HuH-7.5 (cell line): ENCODE measurements around the gene SCD5.
"Not testable (repeated sequence)": the region's sequence is repeated elsewhere in the genome, so short reads cannot be mapped to it uniquely, and the experiment has no call there.

Source experiments
- DNase-seq: peaks from one replicate; pipeline ENCODE4 v3.0.0; 2011; ENCODE audit warnings: low spot score

The SCD5 gene

GRCh38 chr4:82798168-82799005 is at the start of gene SCD5:
Gene SCD5 (minus strand): TSS chr4:82798796. CDS start chr4:82798537, 259 bp downstream.
- peak; percentile 55 for DNase-seq

GRCh38 chr4:82842593-82842992 is 44.0 kb upstream of the SCD5 start:
- no peak for DNase-seq

GRCh38 chr4:82839624-82840023 is 41.0 kb upstream of the SCD5 start:
- DNase-seq, result no peak

DNA sequence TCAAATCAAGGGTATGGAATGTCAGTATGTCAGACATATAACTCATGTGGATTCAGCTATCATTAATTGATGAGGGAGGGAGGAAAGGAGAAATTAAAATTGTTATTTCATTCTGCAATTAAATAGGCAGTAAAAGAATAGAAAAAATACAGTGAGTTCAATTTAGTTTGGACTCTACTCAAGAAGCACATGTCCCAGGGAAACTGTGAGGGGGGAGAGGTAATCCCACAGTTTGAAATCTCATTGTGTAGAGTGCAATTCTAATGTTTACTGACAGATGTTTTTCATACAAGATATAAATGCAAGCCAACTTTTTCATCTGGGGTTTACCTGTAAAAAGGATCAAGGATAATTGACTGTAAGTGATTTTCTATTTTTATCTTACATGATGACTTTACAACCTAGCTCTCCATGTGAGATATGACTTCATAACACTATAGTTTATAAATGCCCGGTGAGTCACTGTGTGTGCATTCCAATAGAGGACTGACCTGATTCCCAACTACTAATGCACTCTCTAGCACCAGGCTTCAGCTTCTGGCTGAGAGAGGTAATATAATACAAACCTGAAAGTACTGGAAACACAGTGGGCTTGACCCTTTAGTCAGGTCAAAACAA is 35.2 kb upstream of the SCD5 start:
- DNase-seq, result no peak

GRCh38 chr4:82833060-82833459 is 34.5 kb upstream of the SCD5 start:
- DNase-seq, result not testable (repeated sequence)

- no peak for DNase-seq
Measured at GRCh38 chr4:82825425-82825824, 26.8 kb upstream of the SCD5 start.

GRCh38 chr4:82823062-82823461 is 24.5 kb upstream of the SCD5 start:
- DNase-seq, result no peak

GRCh38 chr4:82820689-82821088 is 22.1 kb upstream of the SCD5 start:
- no peak for DNase-seq

- no peak for DNase-seq
Measured at GRCh38 chr4:82818664-82819662, 20.4 kb upstream of the SCD5 start.

- DNase-seq, result not testable (repeated sequence)
Measured at GRCh38 chr4:82816874-82817273, 18.3 kb upstream of the SCD5 start.

DNA sequence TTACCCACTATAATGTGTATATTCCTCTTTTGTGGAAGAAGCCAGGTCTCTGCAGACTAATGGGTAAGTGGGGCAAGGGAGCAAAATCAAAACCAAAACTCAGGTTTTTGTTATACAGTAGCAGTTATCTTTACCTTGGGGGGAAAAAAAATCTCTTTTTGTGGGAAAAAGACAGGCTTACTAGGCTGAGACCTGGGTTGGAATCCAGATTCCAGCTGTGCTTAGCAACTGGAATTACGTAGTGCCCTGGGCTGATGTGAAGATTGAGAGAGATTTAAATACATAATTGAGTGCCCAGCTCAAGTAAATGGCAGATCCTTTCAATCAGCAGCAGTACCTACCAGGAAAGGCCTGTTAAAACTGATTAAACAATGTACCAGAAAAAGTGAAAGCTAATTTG is 15.4 kb upstream of the SCD5 start:
- no peak for DNase-seq

GRCh38 chr4:82811838-82812341 is 13.3 kb upstream of the SCD5 start:
- no peak for DNase-seq

DNA sequence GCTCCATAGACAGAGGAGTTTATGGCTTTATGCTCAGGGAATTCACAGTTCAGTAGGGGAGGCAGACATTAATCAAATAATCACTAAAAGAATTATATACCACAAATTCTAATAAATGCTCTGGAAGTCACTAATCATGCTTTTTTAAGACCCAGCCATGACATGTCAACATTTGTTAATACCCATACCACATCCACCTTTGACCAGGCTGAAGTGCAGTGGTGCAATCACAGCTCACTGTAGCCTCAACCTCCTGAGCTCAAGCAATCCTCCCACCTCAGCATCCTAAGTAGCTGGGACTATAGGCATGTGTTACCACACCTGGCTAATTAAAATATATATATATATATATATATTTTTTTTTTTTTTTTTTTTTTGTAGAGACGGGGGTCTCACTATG is 12.8 kb upstream of the SCD5 start:
- no peak for DNase-seq

DNA sequence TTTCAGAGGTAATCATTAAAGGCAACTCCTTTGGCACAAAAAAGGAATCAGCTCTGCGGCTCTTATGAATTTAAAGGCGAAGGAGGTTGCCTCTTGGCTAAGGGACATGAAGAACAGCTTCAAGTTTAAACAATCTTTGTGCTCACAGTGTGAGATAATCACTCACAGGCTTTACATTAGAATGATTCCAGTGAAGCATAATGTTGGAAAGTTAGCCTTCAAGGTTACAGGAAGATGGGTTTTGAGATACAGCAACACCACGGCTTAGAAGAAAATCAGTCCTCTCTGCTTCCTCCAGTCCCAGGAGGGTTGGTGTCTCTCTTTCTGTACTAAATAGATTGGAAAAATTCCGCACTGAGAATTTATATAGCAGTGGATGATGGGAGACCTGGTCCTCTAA is 11.6 kb upstream of the SCD5 start:
- no peak for DNase-seq

GRCh38 chr4:82809619-82810018 is 11.0 kb upstream of the SCD5 start:
- no peak for DNase-seq

DNA sequence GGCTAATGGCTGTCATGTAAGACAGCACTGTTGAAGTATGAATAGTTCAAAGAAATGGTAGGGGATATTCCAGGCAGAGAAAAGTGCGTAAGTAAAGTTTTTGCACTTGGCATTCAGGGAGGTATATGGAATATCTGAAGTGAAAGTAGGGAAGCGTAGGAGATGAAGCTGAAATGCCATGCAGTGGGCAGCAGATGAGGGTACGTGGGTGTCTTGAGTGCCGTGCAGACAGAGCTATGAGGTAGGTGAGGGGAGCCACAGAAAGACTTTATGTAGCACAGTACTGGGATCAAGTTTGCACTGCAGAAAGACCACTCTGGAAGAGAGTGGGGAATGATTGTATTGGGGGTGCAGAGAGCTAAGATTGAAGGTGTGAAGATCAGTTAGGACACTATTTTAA is 5.2 kb upstream of the SCD5 start:
- no peak for DNase-seq

DNA sequence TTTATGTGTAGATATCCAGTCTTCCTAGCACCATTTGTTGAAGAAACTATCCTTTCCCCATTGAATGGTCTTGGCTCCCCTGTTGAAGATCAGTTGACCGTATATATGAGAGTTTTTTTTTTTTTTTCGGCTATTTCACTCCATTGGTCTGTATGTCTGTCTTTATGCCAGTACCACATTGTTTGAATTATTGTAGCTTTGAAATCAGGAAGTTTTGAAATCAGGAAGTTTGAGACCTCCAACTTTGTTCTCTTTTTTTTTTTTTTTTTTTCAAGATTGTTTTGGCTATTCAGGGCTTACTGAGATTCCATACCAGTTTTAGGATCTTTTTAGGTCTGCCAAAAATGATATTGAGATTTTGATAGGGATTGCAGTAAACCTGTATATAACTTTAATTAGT is 4.3 kb upstream of the SCD5 start:
- DNase-seq, result no peak

- DNase-seq, result no peak
Measured at GRCh38 chr4:82801910-82802521, 3.4 kb upstream of the SCD5 start.

GRCh38 chr4:82799006-82799881 is 648 bp upstream of the SCD5 start:
- no peak for DNase-seq

DNA sequence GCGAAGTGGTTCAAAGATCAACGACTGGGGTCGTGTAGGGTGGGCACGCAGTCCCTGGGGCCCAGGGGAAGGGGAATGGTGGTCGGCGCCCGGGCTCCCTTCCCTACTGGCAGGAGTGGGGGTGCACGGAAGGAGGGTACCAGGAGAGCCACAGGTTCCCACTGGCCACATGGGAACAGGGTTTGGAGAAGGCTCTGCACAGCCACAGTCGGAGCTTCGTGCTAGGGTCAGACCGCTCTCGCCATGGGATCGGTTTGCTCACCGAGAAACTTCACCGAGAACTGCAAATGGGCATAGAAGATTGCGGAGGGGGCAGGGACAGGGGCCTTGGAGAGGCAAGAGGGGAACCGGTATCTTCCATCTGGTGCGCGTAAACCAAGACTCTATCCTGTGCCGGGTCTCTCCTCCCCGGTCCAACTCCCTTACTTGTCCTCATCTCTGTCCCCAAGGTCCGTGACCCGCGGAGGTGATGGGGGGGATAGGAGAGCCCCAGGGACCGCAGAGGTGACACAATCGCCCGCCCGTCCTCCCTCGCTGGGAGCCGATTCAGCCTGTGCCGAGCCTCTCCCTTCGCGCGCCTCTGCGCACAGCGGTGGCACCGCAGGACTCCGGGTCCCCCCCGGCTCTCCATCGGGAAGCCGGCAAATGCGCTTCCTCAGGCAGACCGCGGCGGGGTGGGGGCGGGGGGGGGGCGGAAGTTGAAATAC is 1.0 kb downstream of the SCD5 start:
- peak; percentile 23 for DNase-seq
